SK-N-SH treated with all-trans-retinoic acid at 6 μM for 48 hours (cell line): Measurements from ENCODE around the gene PLCD3.

Experiments used
- TF ChIP-seq, protein P1 (sequence below): fragments of 250-450 bp; sonication (Bioruptor Pico); IDR thresholded peaks from 2 replicates; pipeline ENCODE4 v1.8.0; 2020; ENCODE audit warnings: mild to moderate bottlenecking, moderate library complexity, borderline replicate concordance
- TF ChIP-seq, protein P2 (sequence below): fragments of 250-450 bp; sonication (Bioruptor Pico); IDR thresholded peaks from 2 replicates; pipeline ENCODE4 v1.5.1; 2020; ENCODE audit warnings: low read depth, mild to moderate bottlenecking, moderate library complexity

DNA sequence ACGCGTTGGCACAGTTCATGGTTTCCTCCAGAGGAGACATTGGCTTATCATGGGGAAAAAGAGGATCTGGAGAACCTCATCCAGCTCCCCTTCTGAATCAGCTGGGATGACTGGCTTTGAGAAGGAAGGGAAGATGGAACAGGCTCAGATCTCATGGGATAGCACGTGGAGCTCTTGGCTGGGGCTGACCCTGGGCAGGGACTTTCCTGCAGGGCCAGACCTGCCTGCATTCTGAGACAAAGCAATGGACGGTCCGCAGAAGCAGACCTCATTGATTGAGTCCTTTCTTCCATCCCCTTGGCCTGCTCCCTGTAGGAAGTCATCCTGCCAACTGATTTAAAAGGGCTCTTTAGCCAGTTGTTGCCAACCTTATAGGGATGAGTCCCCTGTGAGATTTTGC is 26.2 kb downstream of the PLCD3 start:
- TF ChIP-seq, protein P1, sequence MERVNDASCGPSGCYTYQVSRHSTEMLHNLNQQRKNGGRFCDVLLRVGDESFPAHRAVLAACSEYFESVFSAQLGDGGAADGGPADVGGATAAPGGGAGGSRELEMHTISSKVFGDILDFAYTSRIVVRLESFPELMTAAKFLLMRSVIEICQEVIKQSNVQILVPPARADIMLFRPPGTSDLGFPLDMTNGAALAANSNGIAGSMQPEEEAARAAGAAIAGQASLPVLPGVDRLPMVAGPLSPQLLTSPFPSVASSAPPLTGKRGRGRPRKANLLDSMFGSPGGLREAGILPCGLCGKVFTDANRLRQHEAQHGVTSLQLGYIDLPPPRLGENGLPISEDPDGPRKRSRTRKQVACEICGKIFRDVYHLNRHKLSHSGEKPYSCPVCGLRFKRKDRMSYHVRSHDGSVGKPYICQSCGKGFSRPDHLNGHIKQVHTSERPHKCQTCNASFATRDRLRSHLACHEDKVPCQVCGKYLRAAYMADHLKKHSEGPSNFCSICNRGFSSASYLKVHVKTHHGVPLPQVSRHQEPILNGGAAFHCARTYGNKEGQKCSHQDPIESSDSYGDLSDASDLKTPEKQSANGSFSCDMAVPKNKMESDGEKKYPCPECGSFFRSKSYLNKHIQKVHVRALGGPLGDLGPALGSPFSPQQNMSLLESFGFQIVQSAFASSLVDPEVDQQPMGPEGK, result no peak
- TF ChIP-seq, protein P2, sequence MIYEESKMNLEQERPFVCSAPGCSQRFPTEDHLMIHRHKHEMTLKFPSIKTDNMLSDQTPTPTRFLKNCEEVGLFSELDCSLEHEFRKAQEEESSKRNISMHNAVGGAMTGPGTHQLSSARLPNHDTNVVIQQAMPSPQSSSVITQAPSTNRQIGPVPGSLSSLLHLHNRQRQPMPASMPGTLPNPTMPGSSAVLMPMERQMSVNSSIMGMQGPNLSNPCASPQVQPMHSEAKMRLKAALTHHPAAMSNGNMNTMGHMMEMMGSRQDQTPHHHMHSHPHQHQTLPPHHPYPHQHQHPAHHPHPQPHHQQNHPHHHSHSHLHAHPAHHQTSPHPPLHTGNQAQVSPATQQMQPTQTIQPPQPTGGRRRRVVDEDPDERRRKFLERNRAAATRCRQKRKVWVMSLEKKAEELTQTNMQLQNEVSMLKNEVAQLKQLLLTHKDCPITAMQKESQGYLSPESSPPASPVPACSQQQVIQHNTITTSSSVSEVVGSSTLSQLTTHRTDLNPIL (CRISPR knock-in tag), result no peak
